GM12873 (cell line): ENCODE data around the gene CDH23.

Source experiments
- TF ChIP-seq, protein P1 (sequence below): IDR thresholded peaks from 2 replicates; pipeline ENCODE4 v1.5.1; 2012; ENCODE audit warnings: low read depth, mild to moderate bottlenecking, moderate library complexity, low read length, control low read depth; ENCODE audit not compliant: insufficient read depth; ENCODE audit errors: missing control alignments

Gene CDH23

DNA sequence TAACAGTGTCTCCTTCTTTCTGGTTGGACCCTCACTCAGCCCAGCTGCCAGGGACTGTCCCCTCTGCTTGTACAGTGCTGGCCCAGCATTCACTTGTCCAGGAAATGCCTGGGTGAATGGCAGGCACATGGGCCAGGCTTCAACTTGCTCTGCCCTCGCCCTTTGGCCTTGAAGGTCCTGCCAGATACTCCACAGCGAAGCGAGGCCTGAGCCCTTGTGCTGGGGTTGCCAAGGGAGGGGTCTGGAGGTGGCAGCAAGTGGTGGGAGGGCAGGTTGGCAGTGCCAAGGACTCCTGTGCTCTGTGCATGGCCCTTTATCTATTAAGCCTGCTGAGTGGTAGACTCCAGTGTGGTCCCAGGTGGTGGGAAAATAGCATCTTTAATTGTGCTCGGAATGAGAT lies 75.7 kb downstream of the CDH23 start:
- TF ChIP-seq, protein P1, sequence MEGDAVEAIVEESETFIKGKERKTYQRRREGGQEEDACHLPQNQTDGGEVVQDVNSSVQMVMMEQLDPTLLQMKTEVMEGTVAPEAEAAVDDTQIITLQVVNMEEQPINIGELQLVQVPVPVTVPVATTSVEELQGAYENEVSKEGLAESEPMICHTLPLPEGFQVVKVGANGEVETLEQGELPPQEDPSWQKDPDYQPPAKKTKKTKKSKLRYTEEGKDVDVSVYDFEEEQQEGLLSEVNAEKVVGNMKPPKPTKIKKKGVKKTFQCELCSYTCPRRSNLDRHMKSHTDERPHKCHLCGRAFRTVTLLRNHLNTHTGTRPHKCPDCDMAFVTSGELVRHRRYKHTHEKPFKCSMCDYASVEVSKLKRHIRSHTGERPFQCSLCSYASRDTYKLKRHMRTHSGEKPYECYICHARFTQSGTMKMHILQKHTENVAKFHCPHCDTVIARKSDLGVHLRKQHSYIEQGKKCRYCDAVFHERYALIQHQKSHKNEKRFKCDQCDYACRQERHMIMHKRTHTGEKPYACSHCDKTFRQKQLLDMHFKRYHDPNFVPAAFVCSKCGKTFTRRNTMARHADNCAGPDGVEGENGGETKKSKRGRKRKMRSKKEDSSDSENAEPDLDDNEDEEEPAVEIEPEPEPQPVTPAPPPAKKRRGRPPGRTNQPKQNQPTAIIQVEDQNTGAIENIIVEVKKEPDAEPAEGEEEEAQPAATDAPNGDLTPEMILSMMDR, result no peak

DNA sequence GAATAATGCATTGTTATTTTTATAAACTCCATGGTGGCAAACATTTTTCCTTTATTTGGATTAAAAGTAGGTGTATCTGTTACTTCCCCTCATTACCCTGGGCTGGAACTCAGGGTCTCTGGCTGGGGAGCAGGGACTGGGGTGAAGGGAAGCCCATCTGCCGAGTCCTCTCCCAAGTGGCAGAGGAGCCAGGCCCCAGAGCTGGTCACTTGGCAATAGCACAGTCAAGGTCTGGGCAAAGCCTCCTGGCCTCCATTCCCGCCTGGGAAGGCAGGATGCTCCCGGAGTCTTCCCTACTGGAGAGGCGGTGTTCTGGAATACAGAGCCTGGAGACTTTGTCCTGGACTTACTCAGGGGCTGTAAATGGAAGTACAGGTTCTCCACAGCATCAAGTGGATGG lies 76.2 kb downstream of the CDH23 start:
- TF ChIP-seq, protein P1, result no peak

DNA sequence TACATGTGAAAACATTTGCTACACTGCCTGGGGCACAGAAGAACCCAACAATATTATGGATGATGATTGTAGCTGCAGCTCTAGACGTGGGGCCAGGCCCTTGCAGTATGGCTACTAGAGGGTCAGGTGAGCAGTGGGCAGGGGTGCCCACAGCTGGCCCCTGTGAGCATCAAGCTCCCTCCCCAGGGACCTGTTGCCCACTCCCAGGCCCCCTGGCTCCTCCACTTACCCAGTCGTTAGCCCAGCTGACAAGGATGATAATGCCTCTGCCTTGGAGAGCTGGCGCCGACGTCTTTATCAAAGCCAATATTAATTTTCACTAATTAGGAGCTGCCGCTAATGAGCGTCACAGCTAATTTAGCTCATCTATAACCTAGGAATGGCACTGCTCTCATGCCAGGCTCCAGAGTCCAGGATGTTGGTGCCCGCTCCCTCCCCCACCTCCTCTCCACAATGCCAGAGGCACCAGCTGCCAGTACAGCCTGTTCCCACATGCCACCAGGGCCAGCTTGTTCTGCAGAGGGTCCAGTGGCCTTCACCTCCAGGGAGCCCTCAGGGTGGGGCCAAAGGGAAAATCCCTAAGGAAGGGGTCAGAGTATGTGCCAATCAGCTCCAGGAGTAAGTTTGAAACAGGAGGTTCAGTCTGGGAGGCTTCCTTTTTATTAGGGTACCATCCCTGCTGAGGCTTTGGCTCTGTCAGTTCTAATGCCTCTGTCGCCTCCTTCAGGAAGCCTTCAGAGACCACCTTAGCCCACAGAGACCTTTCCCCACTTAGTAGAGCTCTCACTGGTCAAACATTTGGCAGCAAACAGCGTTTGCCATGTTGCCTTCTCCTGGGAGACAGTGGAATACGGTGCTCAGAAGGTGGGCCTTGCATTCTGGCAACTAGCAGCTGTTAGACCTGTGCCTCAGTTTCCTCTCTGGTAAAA lies 77.2 kb downstream of the CDH23 start:
- TF ChIP-seq, protein P1, result no peak

DNA sequence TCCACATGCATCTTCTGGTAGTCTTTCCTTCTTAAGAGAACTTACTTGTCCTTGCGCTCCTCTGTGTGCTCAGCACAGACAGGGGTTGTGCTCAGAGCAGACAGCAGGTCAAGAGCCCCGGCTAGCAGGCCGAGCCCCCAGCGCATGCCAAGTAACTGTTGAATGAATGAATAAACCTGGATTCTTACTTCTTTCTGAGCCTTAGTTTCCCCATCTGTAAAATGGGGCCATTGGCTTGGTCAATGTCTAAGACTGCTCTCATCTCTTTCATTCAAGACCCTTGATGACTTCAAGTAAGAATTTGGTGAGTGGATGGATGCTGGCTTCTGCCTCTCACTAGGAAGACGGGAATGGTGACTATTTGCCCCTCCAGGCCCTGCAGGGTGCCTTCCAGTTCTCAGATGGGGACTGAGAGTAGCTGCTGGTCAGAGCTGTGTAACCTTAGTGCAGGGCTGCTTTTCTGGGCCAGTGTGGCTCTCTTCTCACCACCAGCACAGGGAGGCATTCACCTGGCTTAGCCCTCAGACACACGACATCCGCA lies 78.1 kb downstream of the CDH23 start:
- TF ChIP-seq, protein P1, result no peak

DNA sequence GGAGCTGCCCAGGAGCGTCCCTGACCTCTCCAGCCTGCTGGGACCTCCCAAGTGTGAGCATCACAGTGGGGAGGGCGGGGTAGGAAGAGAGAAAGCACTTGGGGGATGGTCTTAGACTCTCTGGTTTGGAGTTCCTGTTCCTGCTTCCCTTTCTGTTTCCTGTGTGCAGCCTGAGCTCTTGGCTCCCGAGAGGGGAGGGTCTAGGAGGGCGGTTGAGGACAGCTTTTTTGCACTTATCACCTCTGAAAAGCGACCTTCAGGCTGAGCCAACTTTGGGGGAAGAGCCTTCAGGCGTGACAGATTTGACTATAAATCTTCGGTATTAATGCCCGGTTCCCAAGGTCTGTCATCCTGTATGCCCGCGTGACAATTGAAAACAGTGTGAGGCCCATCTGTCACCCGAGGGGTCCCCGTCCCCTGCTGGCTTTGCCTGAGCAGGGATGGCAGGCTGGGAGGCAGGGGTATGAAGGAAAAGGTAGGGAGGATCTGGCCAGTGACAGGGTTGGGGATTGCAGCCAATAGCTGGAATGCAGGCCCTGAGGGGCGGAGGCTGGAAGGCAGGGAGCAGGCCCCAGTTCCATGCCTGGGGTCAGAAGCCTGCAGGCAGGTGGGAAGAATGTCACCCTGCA lies 78.6 kb downstream of the CDH23 start:
- TF ChIP-seq, protein P1, result no peak

DNA sequence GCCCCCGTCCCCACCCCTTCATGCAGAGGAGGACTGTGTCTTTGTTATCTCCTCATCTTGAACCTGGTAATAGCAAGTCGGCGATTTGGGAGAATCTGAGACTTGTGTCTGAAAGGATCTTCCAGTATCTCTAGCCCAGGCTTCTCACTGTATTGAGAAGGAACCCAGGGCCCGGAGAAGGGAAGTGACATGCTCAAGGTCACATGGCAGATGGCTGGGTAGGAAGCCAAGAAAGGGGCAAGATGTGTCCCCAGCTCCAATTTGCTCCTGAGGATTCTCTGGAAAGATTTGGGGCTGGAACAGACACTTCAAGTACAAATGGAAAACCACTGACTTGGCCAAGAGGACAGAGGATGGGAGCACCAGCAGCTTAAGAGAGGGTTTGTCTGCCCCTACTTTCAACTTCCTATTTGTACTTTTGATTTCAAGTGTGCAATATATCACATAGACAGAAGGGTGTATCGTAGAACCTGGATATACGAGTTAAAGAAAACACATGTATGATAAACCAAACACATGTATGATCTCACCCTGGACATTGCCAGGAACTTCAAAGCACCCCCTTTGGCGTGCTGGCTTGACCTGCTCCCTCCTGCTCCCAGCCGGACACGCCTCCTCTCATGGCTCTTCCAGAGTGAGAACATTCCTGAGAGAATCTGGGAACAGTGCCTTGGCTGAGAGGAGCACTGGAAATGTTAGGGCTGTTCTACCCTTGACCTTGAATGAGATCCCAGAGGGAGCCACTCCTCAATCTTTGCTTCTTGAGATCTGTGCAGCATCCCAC lies 79.7 kb downstream of the CDH23 start:
- TF ChIP-seq, protein P1, result no peak
